Mononuclear cell (primary cell): Measurements from ENCODE around the gene WDR70. TPM values are rescaled to one million over a fixed set of nuclear protein-coding genes. Genes with fewer than 3 reads are reported as not detected.
"Not testable (repeated sequence)": the region's sequence is repeated elsewhere in the genome, so short reads cannot be mapped to it uniquely, and the experiment has no call there.

Experiments
- H3K27me3 ChIP-seq: 2 replicates; pipeline ENCODE4 v1.6.0; 2011; ENCODE audit warnings: low read length, control low read depth; ENCODE audit not compliant: insufficient read depth
- H3K4me1 ChIP-seq: 2 replicates; pipeline ENCODE4 v1.5.1; 2011; ENCODE audit warnings: mild to moderate bottlenecking, low read length, control low read depth; ENCODE audit not compliant: insufficient read depth
- H3K4me3 ChIP-seq: 2 replicates; pipeline ENCODE4 v1.5.1; 2011; ENCODE audit warnings: mild to moderate bottlenecking, low read length, moderate library complexity
- H3K9me3 ChIP-seq: 2 replicates; pipeline ENCODE4 v1.5.1; 2011; ENCODE audit warnings: low read depth, mild to moderate bottlenecking, control low read depth, low read length
- total RNA-seq: library from RNA; depleted of rRNA; stranded (reverse); fragments of >200 nt; gene quantifications from one replicate; pipeline ENCODE4 v1.2.3, GENCODE V29; 2012

The WDR70 gene
- total RNA-seq, 1 donor: 21.5 TPM

GRCh38 chr5:37756248-37756647 lies 377.1 kb downstream of the WDR70 start:
- H3K9me3 ChIP-seq: no peaks in the 10 kb centered on the region
- no peaks in the 10 kb centered on the region for H3K4me1 ChIP-seq
- H3K4me3 ChIP-seq: no peak overlapping the region
- H3K27me3 ChIP-seq: no peaks in the 10 kb centered on the region

GRCh38 chr5:37757980-37758582 lies 379.0 kb downstream of the WDR70 start:
- H3K4me3 ChIP-seq: no peak overlapping the region
- no peaks in the 10 kb centered on the region for H3K27me3 ChIP-seq
- H3K9me3 ChIP-seq: no peaks in the 10 kb centered on the region
- H3K4me1 ChIP-seq: no peaks in the 10 kb centered on the region

GRCh38 chr5:37767251-37767650 lies 388.1 kb downstream of the WDR70 start:
- Histone ChIP-seq H3K4me1 (no peaks in the 10 kb centered on the region), H3K9me3 (no peaks in the 10 kb centered on the region), H3K4me3 (no peak overlapping the region), H3K27me3 (no peaks in the 10 kb centered on the region)

DNA sequence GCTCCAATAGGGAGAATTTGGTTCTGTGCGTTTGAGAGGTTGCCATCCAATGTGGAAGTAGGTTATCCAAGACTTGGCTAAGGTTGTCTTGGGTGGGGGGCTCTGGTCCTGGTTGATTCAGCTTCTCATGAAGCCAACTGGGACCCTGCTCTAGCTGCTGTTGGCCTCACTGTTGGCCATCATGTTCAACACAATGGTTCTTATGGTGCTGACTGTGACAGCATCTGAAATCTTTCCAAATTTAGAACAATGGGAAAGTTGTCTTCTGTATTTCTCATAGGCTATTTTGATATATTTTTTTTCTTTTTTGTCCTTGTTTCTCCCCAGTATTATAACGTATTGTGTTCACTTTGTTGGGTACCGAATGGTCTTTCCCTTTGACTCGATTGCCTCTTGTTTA lies 388.8 kb downstream of the WDR70 start:
- no peaks in the 10 kb centered on the region for H3K9me3 ChIP-seq
- H3K4me3 ChIP-seq: no peak overlapping the region
- H3K4me1 ChIP-seq: no peaks in the 10 kb centered on the region
- no peaks in the 10 kb centered on the region for H3K27me3 ChIP-seq

GRCh38 chr5:37768371-37768770 lies 389.3 kb downstream of the WDR70 start:
- H3K4me3 ChIP-seq: no peak overlapping the region
- no peaks in the 10 kb centered on the region for H3K4me1 ChIP-seq
- H3K27me3 ChIP-seq: no peaks in the 10 kb centered on the region
- H3K9me3 ChIP-seq: no peaks in the 10 kb centered on the region

- Histone ChIP-seq H3K9me3 (no peaks in the 10 kb centered on the region), H3K4me1 (no peaks in the 10 kb centered on the region), H3K4me3 (no peak overlapping the region), H3K27me3 (no peaks in the 10 kb centered on the region)
Measured at GRCh38 chr5:37769108-37769507, 390.0 kb downstream of the WDR70 start.

GRCh38 chr5:37769840-37770239 lies 390.7 kb downstream of the WDR70 start:
- H3K9me3 ChIP-seq: no peaks in the 10 kb centered on the region
- H3K4me1 ChIP-seq: no peaks in the 10 kb centered on the region
- H3K4me3 ChIP-seq: no peak overlapping the region
- H3K27me3 ChIP-seq: no peaks in the 10 kb centered on the region

GRCh38 chr5:37770786-37771185 lies 391.7 kb downstream of the WDR70 start:
- no peak overlapping the region for H3K4me3 ChIP-seq
- no peaks in the 10 kb centered on the region for H3K27me3 ChIP-seq
- no peaks in the 10 kb centered on the region for H3K4me1 ChIP-seq
- no peaks in the 10 kb centered on the region for H3K9me3 ChIP-seq

DNA sequence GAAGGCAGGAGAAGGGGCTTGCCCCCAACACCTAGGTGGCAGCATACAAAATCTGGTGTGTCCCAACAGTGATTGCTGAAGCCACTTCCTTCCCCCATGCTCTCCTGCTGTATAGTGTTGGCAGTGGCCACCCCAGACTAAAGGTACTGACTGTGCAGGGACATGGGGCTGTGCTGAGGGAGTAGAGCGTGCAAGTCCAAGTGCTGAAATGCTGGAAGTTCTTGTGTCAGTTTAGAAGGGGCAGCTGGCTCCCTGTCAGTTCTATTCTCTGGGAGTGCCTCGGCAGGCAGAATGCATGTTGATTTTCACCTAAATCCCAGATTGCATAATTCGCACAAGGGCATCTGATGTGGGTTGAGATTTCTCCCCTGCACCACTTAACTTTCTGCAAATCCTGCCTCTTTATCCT lies 392.1 kb downstream of the WDR70 start:
- Histone ChIP-seq H3K4me1 (no peaks in the 10 kb centered on the region), H3K27me3 (no peaks in the 10 kb centered on the region), H3K9me3 (no peaks in the 10 kb centered on the region), H3K4me3 (no peak overlapping the region)

DNA sequence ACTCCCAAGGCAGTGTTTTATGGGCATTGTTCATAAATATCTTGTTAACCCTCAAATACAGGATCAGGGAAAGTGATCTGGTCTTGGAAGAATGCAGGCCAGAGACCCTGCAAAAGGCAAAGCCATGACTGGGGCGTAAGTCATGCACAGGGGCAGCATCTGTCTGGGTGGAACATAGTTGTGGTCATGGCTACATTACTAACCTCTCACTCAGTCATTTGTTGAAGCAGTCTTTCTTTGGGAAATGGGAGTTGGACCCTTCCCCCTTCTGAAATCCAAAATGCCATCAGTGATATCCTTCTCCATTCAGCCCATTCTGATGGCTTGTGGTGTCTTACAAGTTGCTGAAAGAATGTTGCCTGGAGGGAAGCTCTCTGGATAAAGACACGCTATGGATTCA lies 392.6 kb downstream of the WDR70 start:
- no peaks in the 10 kb centered on the region for H3K4me1 ChIP-seq
- no peaks in the 10 kb centered on the region for H3K9me3 ChIP-seq
- H3K27me3 ChIP-seq: no peaks in the 10 kb centered on the region
- no peak overlapping the region for H3K4me3 ChIP-seq

- Histone ChIP-seq H3K4me1 (no peaks in the 10 kb centered on the region), H3K9me3 (no peaks in the 10 kb centered on the region), H3K4me3 (no peak overlapping the region), H3K27me3 (no peaks in the 10 kb centered on the region)
Measured at GRCh38 chr5:37772255-37772654, 393.1 kb downstream of the WDR70 start.

GRCh38 chr5:37773809-37774208 lies 394.7 kb downstream of the WDR70 start:
- H3K4me1 ChIP-seq: no peaks in the 10 kb centered on the region
- no peaks in the 10 kb centered on the region for H3K27me3 ChIP-seq
- no peak overlapping the region for H3K4me3 ChIP-seq
- no peaks in the 10 kb centered on the region for H3K9me3 ChIP-seq

GRCh38 chr5:37774912-37775483 lies 395.9 kb downstream of the WDR70 start:
- Histone ChIP-seq H3K4me1 (no peaks in the 10 kb centered on the region), H3K4me3 (no peak overlapping the region), H3K9me3 (no peaks in the 10 kb centered on the region), H3K27me3 (no peaks in the 10 kb centered on the region)

- no peaks in the 10 kb centered on the region for H3K9me3 ChIP-seq
- no peaks in the 10 kb centered on the region for H3K4me1 ChIP-seq
- no peaks in the 10 kb centered on the region for H3K27me3 ChIP-seq
- no peak overlapping the region for H3K4me3 ChIP-seq
Measured at GRCh38 chr5:37776826-37777225, 397.7 kb downstream of the WDR70 start.

DNA sequence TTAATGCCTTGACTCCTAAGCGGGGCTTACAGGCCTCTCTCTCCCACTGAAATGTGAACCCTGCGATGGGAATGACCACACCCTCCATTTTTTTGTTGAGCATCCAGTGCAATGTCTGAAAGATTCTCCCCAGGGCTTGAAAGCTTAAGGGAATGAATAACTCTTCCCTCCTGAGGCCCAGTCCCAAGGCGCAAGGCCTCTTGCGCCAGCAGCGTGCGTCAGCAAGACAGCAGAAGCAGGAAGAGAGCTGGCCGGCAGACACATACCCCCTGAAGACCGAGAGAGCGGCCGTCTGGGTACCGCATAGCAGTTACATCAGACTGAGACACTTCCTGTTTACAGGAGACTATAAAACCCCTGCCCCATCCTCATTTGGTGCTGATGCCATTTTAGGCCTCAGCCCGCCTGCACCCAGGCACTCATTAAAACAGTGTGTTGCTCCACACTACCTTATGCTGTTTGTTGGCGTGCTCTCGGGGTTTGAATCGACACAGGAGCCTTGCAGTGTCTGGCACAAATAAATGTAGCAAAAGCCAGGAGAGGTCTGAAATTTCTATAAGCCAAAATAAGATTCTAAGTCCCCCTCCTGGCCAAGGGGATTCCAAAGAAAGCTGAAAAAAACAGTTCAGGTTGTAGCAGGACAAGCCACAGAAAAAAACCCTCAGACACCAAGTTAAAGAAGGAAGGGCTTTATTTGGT lies 398.5 kb downstream of the WDR70 start:
- no peaks in the 10 kb centered on the region for H3K4me1 ChIP-seq

DNA sequence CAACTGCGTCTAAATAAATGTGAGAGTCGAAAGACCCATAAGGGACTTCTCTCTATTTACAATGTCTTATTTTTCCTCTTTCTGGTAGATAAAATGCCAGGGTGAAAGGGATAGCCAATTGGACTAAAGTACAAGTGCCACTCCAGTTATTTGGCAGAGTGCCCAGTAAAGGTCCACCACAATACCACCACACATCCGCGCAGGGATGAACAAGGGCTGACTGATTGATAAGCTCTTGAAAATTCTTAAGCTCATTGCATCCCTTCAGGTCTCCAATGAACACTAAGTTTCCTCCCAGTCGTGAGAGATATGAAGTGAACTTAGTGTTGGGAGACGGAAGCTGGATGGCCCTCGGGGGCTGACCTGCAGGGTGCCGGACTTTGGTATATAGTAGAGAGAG lies 402.3 kb downstream of the WDR70 start:
- not testable (repeated sequence) for H3K4me3 ChIP-seq, H3K4me1 ChIP-seq, H3K27me3 ChIP-seq, H3K9me3 ChIP-seq

More for the DNA sequence above, 398.5 kb downstream of the WDR70 start:
- no peak overlapping the region for H3K4me3 ChIP-seq
- H3K27me3 ChIP-seq: no peaks in the 10 kb centered on the region
- no peaks in the 10 kb centered on the region for H3K9me3 ChIP-seq
